ENCODE data around the gene PDE9A.

DNA sequence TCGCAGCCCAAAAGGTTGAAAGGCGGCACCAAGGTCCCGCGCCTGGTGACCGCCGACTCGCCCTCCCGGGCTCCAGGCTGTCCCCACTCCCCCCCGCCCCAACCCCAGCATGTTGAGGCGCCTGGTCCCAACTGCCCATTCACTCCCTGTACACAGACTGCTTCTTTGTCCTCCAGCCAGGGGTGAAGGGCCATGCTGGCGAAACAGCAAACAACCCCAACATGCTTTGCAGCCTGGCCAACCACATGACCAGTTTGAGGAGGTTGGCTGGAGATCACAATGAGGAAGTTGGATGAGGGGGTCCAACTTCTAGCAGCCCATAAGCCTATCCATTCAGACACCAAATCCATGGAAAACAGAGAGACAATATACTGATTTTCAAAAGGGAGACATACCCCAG lies 13.5 kb downstream of the PDE9A start:
- TF ChIP-seq POLR2AphosphoS5 (IDR thresholded peaks at IDR 0.05; ENCODE audit: low read depth, low read length) (no peak), POLR2A (IDR thresholded peaks at IDR 0.05; ENCODE audit: low read depth, low read length) (no peak), TAF1 (IDR thresholded peaks at IDR 0.05; ENCODE audit: borderline replicate concordance, low read depth, low read length) (no peak)

Data from GM12892 (cell line).